ENCODE results near the gene STXBP1.

GRCh38 chr9:127723444-127723843 lies 111.4 kb downstream of the STXBP1 start:
- TF ChIP-seq CTCF (IDR thresholded peaks at IDR 0.05; ENCODE audit: borderline replicate concordance, extremely low read depth, low read length, poor library complexity, severe bottlenecking) (no peak), EZH2 (IDR thresholded peaks at IDR 0.05; ENCODE audit: borderline replicate concordance, low read depth, low read length, severe bottlenecking) (no peak)

Data from DND-41 (cell line).